ENCODE data around the gene C3orf20. TPM values are rescaled to one million over a fixed set of nuclear protein-coding genes. Genes with fewer than 3 reads are reported as not detected.

C3orf20 gene
- total and polyA plus RNA-seq, 2 of the 4 experiments (the other 2 are of a cell fraction): not detected

DNA sequence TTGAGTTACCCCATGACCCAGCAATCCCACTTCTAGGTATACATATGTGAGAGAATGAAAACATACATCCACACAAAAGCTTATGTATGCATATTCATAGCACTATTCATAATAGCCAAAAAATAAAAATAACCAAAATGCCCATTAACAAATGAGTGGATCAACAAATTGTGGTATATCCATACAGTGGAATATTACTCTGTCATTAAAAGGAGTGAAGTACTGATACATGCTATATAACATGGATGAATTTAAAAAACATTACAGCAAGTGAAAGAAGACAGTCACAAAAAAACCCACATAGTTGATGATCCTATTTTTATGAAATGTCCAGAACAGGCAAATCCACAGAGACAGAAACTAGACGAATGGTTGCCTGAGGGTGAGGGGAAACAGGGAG, 5.2 kb downstream of the C3orf20 start:
- Histone ChIP-seq H3K27me3 (ENCODE audit: control insufficient read depth, insufficient read depth, low read length) (no peaks in the 10 kb centered on the region), H3K14ac (replicated peaks; ENCODE audit: low read depth, low read length) (no peak overlapping the region), H4K8ac (ENCODE audit: low read depth in 2 of 2, low read length in 2 of 2) (no peak overlapping the region), H2AFZ (replicated peaks; ENCODE audit: low read length, poor library complexity) (no peak overlapping the region), H3K36me3 (ENCODE audit: control insufficient read depth, insufficient read depth, low read length) (no peaks in the 10 kb centered on the region), H3K79me1 (ENCODE audit: low read depth in 1 of 2, low read length in 2 of 2) (no peaks in the 10 kb centered on the region), H2BK15ac (ENCODE audit: low read depth, low read length) (no peak overlapping the region), H3K27ac (ENCODE audit: insufficient read depth, low read length) (no peak overlapping the region), H3K18ac (ENCODE audit: low read depth, low read length) (no peak overlapping the region), H3K4me3 (ENCODE audit: insufficient read depth, low read depth, low read length) (no peak overlapping the region), H2AK9ac (replicated peaks; ENCODE audit: low read depth, low read length, poor library complexity) (no peak overlapping the region), H3K4me2 (ENCODE audit: low read depth, low read length) (no peak overlapping the region), H4K20me1 (ENCODE audit: insufficient read depth, low read length) (no peaks in the 10 kb centered on the region), H4K5ac (ENCODE audit: low read depth, low read length) (no peak overlapping the region), H3K4me1 (ENCODE audit: control insufficient read depth, insufficient read depth, low read length) (no peaks in the 10 kb centered on the region), H2BK120ac (ENCODE audit: low read depth, low read length) (no peak overlapping the region), H3K4ac (ENCODE audit: low read depth, low read length) (no peak overlapping the region), H3K23ac (ENCODE audit: low read depth, low read length) (no peak overlapping the region), H3K9me1 (ENCODE audit: insufficient read depth, low read length) (peaks cover 4% of the 10 kb centered on the region; the same call in 1 of the 2 replicates), H3K9ac (ENCODE audit: low read depth, low read length) (no peak overlapping the region), H2AK5ac (ENCODE audit: low read depth, low read length) (no peak overlapping the region), H3K56ac (ENCODE audit: extremely low read depth, insufficient read depth, low read length) (no peak overlapping the region), H4K91ac (ENCODE audit: insufficient read depth, low read depth, low read length) (no peak overlapping the region), H2BK5ac (ENCODE audit: low read depth, low read length, poor library complexity, severe bottlenecking) (no peak overlapping the region), H3K9me3 (ENCODE audit: control insufficient read depth, insufficient read depth, low read length) (no peaks in the 10 kb centered on the region; the same call in 1 of the 2 replicates), H2BK20ac (ENCODE audit: low read depth, low read length) (no peak overlapping the region)
- DNase-seq (no peak), ATAC-seq (ENCODE audit: low read depth) (no peak)
- in situ Hi-C loops (cut with MboI; ENCODE audit: low sequenced_read_pairs) (no loop called here), intact Hi-C loops (cut with micrococcal nuclease) (no loop called here), dilution Hi-C loops (cut with HindIII; ENCODE audit: low sequenced_read_pairs, unreplicated experiment) (no loop called here)
- CTCF ChIA-PET: no interaction called here
- POLR2A ChIA-PET (ENCODE audit: unreplicated experiment): no interaction called here
- WGBS, 2 experiments (ENCODE audit: extremely low coverage in 2 of 2, insufficient read length in 1 of 2): no CpG with 5 or more reads among the region's 1 CpG
- no peak for TF ChIP-seq CHD1 (IDR thresholded peaks at IDR 0.05; ENCODE audit: low read depth, low read length)
- TF ChIP-seq MAZ (IDR thresholded peaks at IDR 0.05; ENCODE audit: borderline replicate concordance, low read depth, low read length): no peak
- no peak for TF ChIP-seq MAFK (IDR thresholded peaks at IDR 0.05; ENCODE audit: low read depth, low read length)
- no peak for TF ChIP-seq RFX5 (IDR thresholded peaks at IDR 0.05; ENCODE audit: low read depth, low read length)
- TF ChIP-seq FOS (IDR thresholded peaks at IDR 0.05; ENCODE audit: low read depth, low read length): no peak
- TF ChIP-seq NFE2L2 (IDR thresholded peaks at IDR 0.05; ENCODE audit: low read depth, low read length): no peak
- TF ChIP-seq BHLHE40 (IDR thresholded peaks at IDR 0.05; ENCODE audit: low read depth, low read length): no peak
- TF ChIP-seq, protein P1, sequence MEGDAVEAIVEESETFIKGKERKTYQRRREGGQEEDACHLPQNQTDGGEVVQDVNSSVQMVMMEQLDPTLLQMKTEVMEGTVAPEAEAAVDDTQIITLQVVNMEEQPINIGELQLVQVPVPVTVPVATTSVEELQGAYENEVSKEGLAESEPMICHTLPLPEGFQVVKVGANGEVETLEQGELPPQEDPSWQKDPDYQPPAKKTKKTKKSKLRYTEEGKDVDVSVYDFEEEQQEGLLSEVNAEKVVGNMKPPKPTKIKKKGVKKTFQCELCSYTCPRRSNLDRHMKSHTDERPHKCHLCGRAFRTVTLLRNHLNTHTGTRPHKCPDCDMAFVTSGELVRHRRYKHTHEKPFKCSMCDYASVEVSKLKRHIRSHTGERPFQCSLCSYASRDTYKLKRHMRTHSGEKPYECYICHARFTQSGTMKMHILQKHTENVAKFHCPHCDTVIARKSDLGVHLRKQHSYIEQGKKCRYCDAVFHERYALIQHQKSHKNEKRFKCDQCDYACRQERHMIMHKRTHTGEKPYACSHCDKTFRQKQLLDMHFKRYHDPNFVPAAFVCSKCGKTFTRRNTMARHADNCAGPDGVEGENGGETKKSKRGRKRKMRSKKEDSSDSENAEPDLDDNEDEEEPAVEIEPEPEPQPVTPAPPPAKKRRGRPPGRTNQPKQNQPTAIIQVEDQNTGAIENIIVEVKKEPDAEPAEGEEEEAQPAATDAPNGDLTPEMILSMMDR (conservative IDR thresholded peaks at IDR 0.05; ENCODE audit: low read depth, low read length): no peak
- BruUV-seq (replicated peaks): no TSS peak
